Skeletal muscle tissue (tissue), 4 donors: ENCODE measurements around the gene DNMT3B. TPM values are rescaled to one million over a fixed set of nuclear protein-coding genes. Genes with fewer than 3 reads are reported as not detected.
"Not testable (repeated sequence)": the region's sequence is repeated elsewhere in the genome, so short reads cannot be mapped to it uniquely, and the experiment has no call there.

ENCODE experiments used
- H3K27ac ChIP-seq: one replicate; pipeline ENCODE4 v1.7.0; 2013; ENCODE audit warnings: mild to moderate bottlenecking, low read depth, low read length, inconsistent platforms
- H3K27me3 ChIP-seq, 3 donors: one replicate each; pipeline ENCODE4 v1.7.0; 2013; ENCODE audit warnings: low read length in 3 of 3; ENCODE audit not compliant: control insufficient read depth in 3 of 3, insufficient read depth in 3 of 3
- H3K36me3 ChIP-seq, 3 donors: one replicate each; pipeline ENCODE4 v1.7.0; 2013; ENCODE audit warnings: low read length in 3 of 3; ENCODE audit not compliant: control insufficient read depth in 3 of 3, insufficient read depth in 3 of 3
- H3K4me1 ChIP-seq, 3 donors: one replicate each; pipeline ENCODE4 v1.7.0; 2013; ENCODE audit warnings: low read length in 3 of 3, mild to moderate bottlenecking in 3 of 3; ENCODE audit not compliant: control insufficient read depth in 3 of 3, insufficient read depth in 3 of 3
- H3K4me3 ChIP-seq, 3 donors: one replicate each; pipeline ENCODE4 v1.7.0; 2013; ENCODE audit warnings: low read length in 3 of 3
- H3K9ac ChIP-seq, 3 donors: one replicate each; pipeline ENCODE4 v1.7.0; 2013; ENCODE audit warnings: low read length in 3 of 3, mild to moderate bottlenecking in 3 of 3, moderate library complexity in 2 of 3, low read depth in 1 of 3
- H3K9me3 ChIP-seq, 3 donors: one replicate each; pipeline ENCODE4 v1.7.0; 2013; ENCODE audit warnings: low read length in 3 of 3; ENCODE audit not compliant: control insufficient read depth in 3 of 3
- total RNA-seq: library from RNA; depleted of rRNA; stranded (reverse); fragments of >200 nt; gene quantifications from one replicate; pipeline ENCODE4 v1.2.3, GENCODE V29; 2014
- donor health status: Osteomylitis.

DNMT3B gene
- total RNA-seq, 1 donor from 2014 or later = 2.1 TPM

GRCh38 chr20:32763202-32764004 lies 1.2 kb downstream of the DNMT3B start:
- Histone ChIP-seq H3K4me1 (peaks cover 13 to 15% (median 15%) of the 10 kb centered on the region in 3 donors), H3K4me3 (peak overlapping the region; percentile 82 to 85 (median 82)), H3K9me3 (no peaks in the 10 kb centered on the region), H3K27ac (no peak overlapping the region), H3K27me3 (no peaks in the 10 kb centered on the region), H3K36me3 (no peaks in the 10 kb centered on the region), H3K9ac (peak overlapping the region; percentile 70 to 84 (median 77))

- Histone ChIP-seq H3K9ac (no peak overlapping the region), H3K4me1 (peaks cover 13 to 15% (median 15%) of the 10 kb centered on the region in 3 donors), H3K36me3 (no peaks in the 10 kb centered on the region), H3K27me3 (no peaks in the 10 kb centered on the region), H3K9me3 (no peaks in the 10 kb centered on the region), H3K4me3 (no peak overlapping the region), H3K27ac (no peak overlapping the region)
These were observed 2.1 kb downstream of the DNMT3B start for GRCh38 chr20:32764005-32764960.

GRCh38 chr20:32765230-32765875 lies 3.2 kb downstream of the DNMT3B start:
- H3K27ac ChIP-seq, H3K36me3 ChIP-seq, H3K9me3 ChIP-seq, H3K4me3 ChIP-seq, H3K9ac ChIP-seq, H3K27me3 ChIP-seq: not testable (repeated sequence)
- H3K4me1 ChIP-seq = peaks cover 13 to 15% (median 15%) of the 10 kb centered on the region in 3 donors

DNA sequence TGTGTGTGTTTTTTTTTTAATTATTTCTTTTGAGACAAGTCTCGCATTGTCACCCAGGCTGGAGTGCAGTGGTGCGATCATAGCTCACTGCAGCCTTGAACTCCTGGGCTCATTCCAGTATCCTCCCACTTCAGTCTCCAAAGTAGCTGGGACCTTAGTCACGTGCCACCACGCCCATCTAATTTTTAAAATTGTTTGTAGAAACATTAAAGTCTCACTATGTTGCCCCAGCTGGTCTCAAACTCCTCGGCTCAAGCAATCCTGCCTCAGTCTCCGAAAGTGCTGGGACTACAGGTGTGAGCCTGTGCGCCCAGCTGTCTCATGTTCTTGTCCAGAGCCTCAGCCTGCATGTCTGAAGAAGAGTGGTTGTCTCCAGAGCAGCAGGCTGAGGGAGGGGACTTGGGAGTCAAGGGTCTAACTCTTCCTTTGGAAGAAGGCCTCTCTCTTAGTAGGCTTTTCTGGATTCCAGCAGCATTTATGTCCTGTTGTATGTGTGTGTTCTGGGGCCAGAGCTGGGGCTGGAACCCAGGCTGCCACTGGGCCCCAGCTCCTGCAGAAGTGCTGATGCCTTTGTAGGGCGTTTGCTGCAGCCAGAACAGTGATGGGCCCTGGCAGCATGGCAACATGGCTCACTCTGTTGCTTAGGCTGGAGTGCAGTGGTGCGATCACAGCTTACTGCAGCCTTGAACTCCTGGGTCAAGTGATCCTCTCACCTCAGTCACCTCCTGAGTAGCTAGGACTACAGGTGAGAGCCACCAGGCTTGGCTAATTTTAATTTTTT lies 5.4 kb downstream of the DNMT3B start:
- Histone ChIP-seq H3K4me1 (peaks cover 8 to 10% (median 10%) of the 10 kb centered on the region in 3 donors), H3K27me3 (no peaks in the 10 kb centered on the region)

GRCh38 chr20:32772046-32772445 lies 9.9 kb downstream of the DNMT3B start:
- no peak overlapping the region for H3K9ac ChIP-seq
- no peak overlapping the region for H3K4me3 ChIP-seq
- no peaks in the 10 kb centered on the region for H3K9me3 ChIP-seq
- no peak overlapping the region for H3K27ac ChIP-seq
- peaks cover 0 to under 1% (median 0%) of the 10 kb centered on the region in 3 donors for H3K4me1 ChIP-seq
- H3K36me3 ChIP-seq = no peaks in the 10 kb centered on the region
- H3K27me3 ChIP-seq = no peaks in the 10 kb centered on the region

More for the DNA sequence above, 5.4 kb downstream of the DNMT3B start:
- Histone ChIP-seq H3K9ac (no peak overlapping the region), H3K4me3 (no peak overlapping the region), H3K9me3 (no peaks in the 10 kb centered on the region), H3K36me3 (no peaks in the 10 kb centered on the region), H3K27ac (no peak overlapping the region)

DNA sequence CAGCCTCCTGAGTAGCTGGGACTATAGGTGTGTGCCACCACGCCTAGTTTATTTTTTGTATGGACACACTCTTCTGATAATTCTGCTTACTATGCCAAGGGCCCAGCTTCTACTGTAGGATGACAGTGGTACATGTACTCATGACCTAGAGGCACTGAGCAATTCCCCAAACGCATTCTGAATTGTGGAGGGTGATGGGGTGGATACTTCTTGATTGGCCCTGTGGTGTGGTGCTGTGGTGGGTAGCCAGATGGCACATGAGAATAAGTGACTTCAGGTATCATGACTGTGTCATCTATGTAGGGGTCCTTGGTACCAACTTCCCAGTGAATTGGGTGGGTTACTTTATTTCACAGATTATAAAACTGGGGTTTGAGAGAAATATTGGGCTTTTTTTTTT lies 11.0 kb downstream of the DNMT3B start:
- Histone ChIP-seq H3K4me1 (peaks cover 0 to 5% (median 0%) of the 10 kb centered on the region in 3 donors), H3K9ac (no peak overlapping the region), H3K27ac (no peak overlapping the region), H3K27me3 (no peaks in the 10 kb centered on the region), H3K4me3 (no peak overlapping the region), H3K36me3 (no peaks in the 10 kb centered on the region), H3K9me3 (no peaks in the 10 kb centered on the region)

DNA sequence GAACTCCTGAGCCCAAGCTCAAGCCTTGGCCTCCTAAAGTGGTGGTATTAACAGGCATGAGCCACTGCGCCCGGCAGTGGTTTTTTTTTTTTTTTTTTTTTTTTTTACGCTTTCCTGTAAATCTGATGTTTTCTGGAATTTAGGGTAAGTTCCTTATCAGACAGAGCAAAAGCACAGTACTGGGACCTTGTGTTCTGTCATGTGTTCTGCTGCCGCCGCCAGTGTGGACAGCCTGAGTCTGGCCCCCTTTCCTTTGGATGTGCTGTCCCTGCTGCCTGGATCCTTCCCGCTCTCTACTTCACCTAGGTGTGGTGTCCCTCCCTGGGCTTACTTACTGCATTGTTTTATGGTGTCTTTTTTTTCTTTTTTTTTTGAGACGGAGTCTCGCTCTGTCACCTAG lies 11.7 kb downstream of the DNMT3B start:
- Histone ChIP-seq H3K27me3 (no peaks in the 10 kb centered on the region), H3K9me3 (no peaks in the 10 kb centered on the region), H3K36me3 (no peaks in the 10 kb centered on the region), H3K4me1 (peaks cover 0 to 5% (median 0%) of the 10 kb centered on the region in 3 donors), H3K4me3 (no peak overlapping the region), H3K9ac (no peak overlapping the region), H3K27ac (no peak overlapping the region)

- Histone ChIP-seq H3K36me3 (no peaks in the 10 kb centered on the region), H3K9ac (no peak overlapping the region), H3K27me3 (no peaks in the 10 kb centered on the region), H3K4me1 (peaks cover 0 to 5% (median 0%) of the 10 kb centered on the region in 3 donors), H3K4me3 (no peak overlapping the region), H3K27ac (no peak overlapping the region), H3K9me3 (no peaks in the 10 kb centered on the region)
These were observed 13.3 kb downstream of the DNMT3B start for GRCh38 chr20:32775336-32775991.
